ENCODE measurements around the gene STXBP6. TPM values are rescaled to one million over a fixed set of nuclear protein-coding genes. Genes with fewer than 3 reads are reported as not detected.
A peak's percentile ranks its signal among the peaks of the same experiment; 100 is the strongest.

Gene STXBP6
- total RNA-seq, 2 donors from 2014 or later, result not detected

DNA sequence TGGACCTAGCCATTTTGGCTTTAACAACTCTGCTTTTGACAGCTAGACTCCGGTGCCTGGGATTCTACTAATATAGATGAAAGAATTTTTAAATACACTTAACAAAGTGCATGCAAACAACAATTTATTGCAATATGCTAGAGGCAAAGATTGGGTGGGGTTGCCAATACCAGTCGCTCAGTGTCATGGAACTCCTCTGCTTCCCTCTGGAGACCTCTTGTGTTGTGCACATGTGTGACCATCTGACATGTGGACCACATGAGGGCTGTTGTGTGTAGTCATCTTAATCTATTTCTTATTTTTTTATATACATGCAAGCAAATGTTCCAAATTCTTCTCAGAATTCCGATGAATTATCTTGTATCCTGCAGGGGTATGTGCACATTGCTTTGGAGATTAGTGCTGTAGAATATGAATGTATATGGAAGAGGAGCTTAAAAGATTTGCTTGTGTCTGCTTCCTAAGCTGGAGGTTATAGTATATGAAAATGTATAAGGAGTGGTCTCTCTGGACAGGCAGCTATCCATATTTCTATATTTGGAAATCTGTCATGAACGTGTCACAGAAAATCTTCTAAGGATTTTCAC is 24.2 kb upstream of the STXBP6 start:
- Mint-ChIP-seq H3K4me1 (ENCODE audit: low read depth) (no peaks in the 10 kb centered on the region), H3K27ac (no peak overlapping the region), H3K9me3 (no peaks in the 10 kb centered on the region), H3K4me3 (no peak overlapping the region), H3K36me3 (ENCODE audit: insufficient read depth in 2 of 2) (no peaks in the 10 kb centered on the region), H3K27me3 (ENCODE audit: low read depth) (no peaks in the 10 kb centered on the region)
- DNase-seq (no peak), ATAC-seq (replicated peaks in 1 of 2) (no peak)

DNA sequence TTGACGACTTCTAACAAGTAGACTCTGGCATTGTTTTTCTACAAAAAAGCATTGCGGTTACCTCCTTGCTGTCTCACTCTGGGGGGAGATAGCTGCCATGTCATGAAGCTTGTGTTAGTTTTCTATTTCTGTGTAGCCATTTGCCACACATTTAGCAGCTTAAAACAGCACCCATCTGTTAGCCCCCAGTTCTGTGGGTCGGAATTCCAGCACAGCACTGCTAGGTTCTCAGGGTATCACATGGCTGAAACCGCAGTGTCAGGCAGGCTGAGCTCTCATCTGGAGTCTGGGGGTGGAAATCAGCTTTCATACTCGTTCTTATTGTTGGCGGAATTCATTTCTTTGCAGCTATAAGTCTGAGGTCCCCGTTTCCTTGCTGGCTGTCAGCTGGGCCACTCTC is 19.9 kb upstream of the STXBP6 start:
- Mint-ChIP-seq H3K4me1 (ENCODE audit: low read depth) (no peaks in the 10 kb centered on the region), H3K36me3 (ENCODE audit: insufficient read depth in 2 of 2) (no peaks in the 10 kb centered on the region), H3K27ac (no peak overlapping the region), H3K9me3 (no peaks in the 10 kb centered on the region), H3K27me3 (ENCODE audit: low read depth) (peaks cover 20% of the 10 kb centered on the region), H3K4me3 (no peak overlapping the region)
- ATAC-seq (replicated peaks in 1 of 2), result no peak
- no peak for DNase-seq

DNA sequence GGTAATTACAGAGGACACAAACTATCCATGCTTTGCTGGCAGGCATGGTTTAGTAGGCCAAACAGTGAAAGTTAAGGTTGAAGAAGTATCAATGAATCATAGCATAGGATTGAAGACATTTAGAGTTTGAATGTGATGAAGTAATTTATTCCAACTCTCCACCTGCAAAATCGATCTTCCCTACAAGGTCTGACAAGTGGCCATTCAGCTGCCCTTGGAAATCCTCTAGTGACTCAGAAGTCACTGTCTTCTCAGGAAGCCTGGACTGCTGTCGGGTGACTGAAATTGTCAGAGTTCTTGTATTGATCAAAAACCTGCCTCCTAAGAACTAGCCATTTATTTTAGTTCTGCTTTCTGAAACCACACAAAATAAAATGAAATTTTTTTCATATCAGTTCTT is 17.7 kb upstream of the STXBP6 start:
- no peak for ATAC-seq (replicated peaks in 1 of 2)
- no peak for DNase-seq
- Mint-ChIP-seq H3K9me3 (no peaks in the 10 kb centered on the region), H3K27me3 (ENCODE audit: low read depth) (peaks cover 21% of the 10 kb centered on the region), H3K4me3 (no peak overlapping the region), H3K4me1 (ENCODE audit: low read depth) (no peaks in the 10 kb centered on the region), H3K27ac (no peak overlapping the region), H3K36me3 (ENCODE audit: insufficient read depth in 2 of 2) (no peaks in the 10 kb centered on the region)

GRCh38 chr14:25062022-25062321 is 12.0 kb upstream of the STXBP6 start:
- Mint-ChIP-seq H3K36me3 (ENCODE audit: insufficient read depth in 2 of 2) (no peaks in the 10 kb centered on the region), H3K27ac (no peak overlapping the region), H3K9me3 (no peaks in the 10 kb centered on the region), H3K4me1 (ENCODE audit: low read depth) (peaks cover 7% of the 10 kb centered on the region), H3K27me3 (ENCODE audit: low read depth) (peaks cover 39% of the 10 kb centered on the region), H3K4me3 (no peak overlapping the region)
- ATAC-seq (replicated peaks in 1 of 2), result no peak
- no peak for DNase-seq

- Mint-ChIP-seq H3K36me3 (ENCODE audit: insufficient read depth in 2 of 2) (no peaks in the 10 kb centered on the region), H3K27ac (no peak overlapping the region), H3K27me3 (ENCODE audit: low read depth) (peaks cover 45% of the 10 kb centered on the region), H3K9me3 (no peaks in the 10 kb centered on the region), H3K4me1 (ENCODE audit: low read depth) (peaks cover 5% of the 10 kb centered on the region), H3K4me3 (no peak overlapping the region)
- no peak for ATAC-seq (replicated peaks in 1 of 2)
- no peak for DNase-seq
These were observed 6.7 kb upstream of the STXBP6 start for GRCh38 chr14:25056688-25057078.

DNA sequence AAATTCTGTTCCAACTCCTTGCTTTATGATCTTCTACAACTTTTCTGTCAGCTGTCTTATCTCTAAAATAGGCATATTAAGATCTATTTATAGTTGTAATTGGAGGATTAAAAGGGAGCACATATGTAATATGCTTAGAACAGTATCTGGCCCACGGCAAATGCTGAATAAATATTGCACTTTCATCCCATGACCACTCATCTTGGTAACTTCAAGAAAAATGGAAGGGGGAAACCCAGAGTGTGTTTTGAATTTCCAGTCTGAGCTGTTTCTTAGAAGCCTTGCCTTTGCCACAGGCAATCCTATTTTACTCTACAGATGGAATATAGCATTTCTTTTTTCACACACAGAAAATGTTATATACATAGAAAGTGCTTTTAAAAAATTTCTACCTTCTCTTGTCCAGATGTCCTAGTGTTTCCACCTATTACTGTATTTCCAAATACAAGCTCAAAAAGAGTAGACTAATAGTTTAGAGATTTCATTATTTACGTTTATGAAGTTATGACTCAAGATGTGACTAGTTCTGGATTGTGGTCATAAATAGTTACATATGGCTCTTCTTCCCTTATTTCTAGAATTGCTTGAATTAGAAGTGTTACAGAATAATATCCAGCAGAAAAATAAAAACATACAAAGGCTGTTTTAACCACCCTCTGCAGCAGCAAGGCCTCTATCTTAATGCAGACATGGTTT is 6.2 kb upstream of the STXBP6 start:
- Mint-ChIP-seq H3K4me1 (ENCODE audit: low read depth) (no peaks in the 10 kb centered on the region), H3K4me3 (no peak overlapping the region), H3K27ac (no peak overlapping the region), H3K27me3 (ENCODE audit: low read depth) (peaks cover 45% of the 10 kb centered on the region), H3K9me3 (no peaks in the 10 kb centered on the region), H3K36me3 (ENCODE audit: insufficient read depth in 2 of 2) (no peaks in the 10 kb centered on the region)
- ATAC-seq (replicated peaks in 1 of 2) (no peak), DNase-seq (no peak)

- no peaks in the 10 kb centered on the region for H3K36me3 Mint-ChIP-seq (ENCODE audit: insufficient read depth in 2 of 2)
These were observed 5.1 kb upstream of the STXBP6 start for GRCh38 chr14:25055005-25055404.

DNA sequence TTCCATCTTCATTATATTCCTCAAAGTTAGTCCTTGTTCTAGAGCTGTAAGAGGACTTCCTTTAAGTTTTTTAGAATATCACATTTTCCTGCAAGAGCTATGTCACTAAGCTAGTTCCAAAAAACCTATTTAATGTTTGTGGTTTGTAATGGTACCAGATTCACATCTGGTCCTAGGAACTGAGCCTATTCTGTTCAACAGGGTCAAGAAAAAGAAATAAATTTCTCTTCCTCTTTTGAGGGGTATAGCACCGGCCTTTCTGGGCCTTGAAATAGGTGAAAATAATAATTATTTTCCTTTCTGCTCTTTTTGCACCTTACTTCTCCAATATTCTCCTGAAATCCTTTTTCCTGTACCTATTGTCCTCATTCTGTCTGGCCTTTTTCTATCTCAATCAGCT is 3.6 kb upstream of the STXBP6 start:
- peaks cover 10% of the 10 kb centered on the region for H3K4me1 Mint-ChIP-seq (ENCODE audit: low read depth)
- no peak overlapping the region for H3K4me3 Mint-ChIP-seq
- H3K27me3 Mint-ChIP-seq (ENCODE audit: low read depth), result peaks cover 46% of the 10 kb centered on the region
- ATAC-seq (replicated peaks in 1 of 2) (no peak), DNase-seq (no peak)
- no peaks in the 10 kb centered on the region for H3K36me3 Mint-ChIP-seq (ENCODE audit: insufficient read depth in 2 of 2)
- H3K9me3 Mint-ChIP-seq, result no peaks in the 10 kb centered on the region
- peak overlapping the region; percentile 20 for H3K27ac Mint-ChIP-seq

More at GRCh38 chr14:25055005-25055404, 5.1 kb upstream of the STXBP6 start:
- no peak overlapping the region for H3K4me3 Mint-ChIP-seq
- H3K4me1 Mint-ChIP-seq (ENCODE audit: low read depth), result peaks cover 4% of the 10 kb centered on the region
- peaks cover 49% of the 10 kb centered on the region for H3K27me3 Mint-ChIP-seq (ENCODE audit: low read depth)
- ATAC-seq (replicated peaks in 1 of 2), result no peak
- no peaks in the 10 kb centered on the region for H3K9me3 Mint-ChIP-seq
- H3K27ac Mint-ChIP-seq, result no peak overlapping the region
- no peak for DNase-seq

DNA sequence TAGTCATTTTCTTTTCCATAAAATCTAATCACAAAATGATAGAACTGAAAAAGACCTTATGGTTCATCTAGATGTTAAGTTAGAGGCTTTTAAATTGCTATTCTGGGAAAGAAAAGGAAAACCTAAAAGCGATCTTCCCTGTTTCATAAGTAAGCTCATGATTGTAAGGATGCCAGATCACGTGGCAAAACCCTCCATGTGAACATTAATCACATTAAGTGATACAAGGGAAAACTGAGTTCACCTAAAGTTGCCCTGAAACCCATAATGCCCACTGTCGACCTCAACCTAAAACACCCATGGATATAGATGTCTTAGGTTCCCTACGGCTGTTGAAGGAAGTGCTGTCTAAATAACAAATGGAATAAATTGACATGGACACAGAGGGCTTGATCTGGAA is 3.0 kb upstream of the STXBP6 start:
- Mint-ChIP-seq H3K9me3 (no peaks in the 10 kb centered on the region), H3K4me1 (ENCODE audit: low read depth) (peaks cover 13% of the 10 kb centered on the region), H3K27ac (no peak overlapping the region), H3K36me3 (ENCODE audit: insufficient read depth in 2 of 2) (no peaks in the 10 kb centered on the region), H3K4me3 (no peak overlapping the region), H3K27me3 (ENCODE audit: low read depth) (peaks cover 52% of the 10 kb centered on the region)
- no peak for DNase-seq
- ATAC-seq (replicated peaks in 1 of 2), result no peak

- H3K27me3 Mint-ChIP-seq (ENCODE audit: low read depth), result peaks cover 58% of the 10 kb centered on the region
- H3K4me1 Mint-ChIP-seq (ENCODE audit: low read depth), result peaks cover 13% of the 10 kb centered on the region
- no peaks in the 10 kb centered on the region for H3K36me3 Mint-ChIP-seq (ENCODE audit: insufficient read depth in 2 of 2)
- H3K9me3 Mint-ChIP-seq, result no peaks in the 10 kb centered on the region
- no peak for ATAC-seq (replicated peaks in 1 of 2)
- H3K4me3 Mint-ChIP-seq, result no peak overlapping the region
- no peak overlapping the region for H3K27ac Mint-ChIP-seq
- no peak for DNase-seq
These were observed 2.4 kb upstream of the STXBP6 start for GRCh38 chr14:25052385-25052784.

DNA sequence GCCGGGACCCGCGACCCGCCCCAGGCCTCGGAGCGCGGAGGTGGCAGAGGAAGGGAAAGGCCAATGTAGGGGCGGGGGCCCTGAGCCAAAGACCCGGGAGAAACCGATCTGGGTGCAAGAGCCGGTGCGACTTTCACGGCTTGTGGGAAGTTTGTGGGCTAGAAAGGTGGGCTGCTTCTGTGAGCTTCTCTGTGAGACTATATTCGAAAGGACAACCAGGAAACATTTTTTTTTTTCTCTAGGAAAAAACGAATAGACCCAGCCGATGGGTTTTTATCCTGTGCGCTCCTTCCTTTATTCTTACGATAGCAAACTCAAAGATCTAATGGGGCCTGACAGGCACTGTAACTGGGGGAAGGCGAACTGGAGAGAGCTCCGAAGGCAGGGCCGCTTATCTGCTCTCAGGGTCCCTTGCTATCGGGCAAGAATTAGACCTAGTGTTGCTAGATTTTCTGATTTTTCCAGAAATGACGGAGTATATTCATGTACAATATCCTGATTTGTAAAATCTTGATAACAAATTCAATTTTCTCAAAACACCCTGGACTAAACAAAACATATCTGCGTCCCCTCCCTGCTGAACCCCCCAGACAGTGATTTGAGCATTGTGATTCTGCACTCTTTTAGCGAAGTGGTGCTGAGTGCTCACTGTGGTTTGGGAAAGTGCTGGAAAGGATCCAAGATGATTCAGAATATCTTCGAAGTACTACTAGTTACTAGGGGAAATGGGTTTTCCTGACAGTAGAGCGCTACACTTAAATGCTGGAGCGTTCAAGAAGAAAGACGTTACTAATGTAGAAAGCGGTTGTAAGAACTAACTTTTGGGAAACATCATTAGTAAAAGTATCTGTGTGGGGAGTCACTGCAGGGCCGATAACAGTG is 563 bp upstream of the STXBP6 start:
- no peak for ATAC-seq (replicated peaks in 1 of 2)
- H3K27me3 Mint-ChIP-seq (ENCODE audit: low read depth), result peaks cover 63% of the 10 kb centered on the region

DNA sequence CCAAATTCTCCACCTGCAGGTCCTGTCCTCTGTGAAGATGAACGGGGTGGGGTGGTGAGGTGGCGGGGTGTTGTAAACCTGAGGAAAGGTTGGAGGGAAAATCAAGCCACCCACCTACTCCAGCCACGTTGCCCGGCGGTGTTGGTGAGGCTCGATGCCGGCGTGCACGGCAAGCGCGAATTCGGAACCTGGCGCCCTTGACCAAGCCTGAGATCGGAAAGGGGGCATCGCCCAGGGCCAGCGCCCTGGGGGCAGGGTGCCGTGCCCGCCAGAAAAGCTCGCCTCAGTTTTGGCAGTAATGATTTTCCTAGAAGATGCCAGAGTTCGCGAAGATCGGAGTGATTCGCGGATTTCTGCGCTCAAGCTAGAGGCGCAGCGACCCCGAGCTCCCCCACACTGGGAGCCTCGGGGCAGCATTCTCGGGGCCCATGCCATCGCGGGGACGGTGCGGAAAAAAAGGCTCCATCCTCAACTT is 817 bp downstream of the STXBP6 start:
- H3K4me3 Mint-ChIP-seq, result peak overlapping the region; percentile 15 to 55
- H3K4me1 Mint-ChIP-seq (ENCODE audit: low read depth), result peaks cover 13% of the 10 kb centered on the region
- peaks cover 54% of the 10 kb centered on the region for H3K27me3 Mint-ChIP-seq (ENCODE audit: low read depth)
- no peak for DNase-seq
- no peaks in the 10 kb centered on the region for H3K36me3 Mint-ChIP-seq (ENCODE audit: insufficient read depth in 2 of 2)
- no peak overlapping the region for H3K27ac Mint-ChIP-seq
- ATAC-seq (replicated peaks in 1 of 2), result no peak
- no peaks in the 10 kb centered on the region for H3K9me3 Mint-ChIP-seq

More for the DNA sequence above, 563 bp upstream of the STXBP6 start:
- Mint-ChIP-seq H3K4me1 (ENCODE audit: low read depth) (peaks cover 13% of the 10 kb centered on the region), H3K9me3 (no peaks in the 10 kb centered on the region), H3K4me3 (peak overlapping the region; percentile 73 to 81), H3K36me3 (ENCODE audit: insufficient read depth in 2 of 2) (no peaks in the 10 kb centered on the region), H3K27ac (no peak overlapping the region)
- DNase-seq, result no peak
